CD4-positive, alpha-beta T cell (primary cell): ENCODE results near the gene OPCML. TPM values are rescaled to one million over a fixed set of nuclear protein-coding genes. Genes with fewer than 3 reads are reported as not detected.

Source experiments
- ATAC-seq: fragments of 200-7000 bp; cut with Tn5 transposase; one replicate; pipeline ENCODE4 v1.10.0; 2022; ENCODE audit warnings: mild to moderate bottlenecking; ENCODE audit not compliant: poor library complexity
- CTCF ChIA-PET: fragments of 350-600 bp; sonication (Branson Sonifier 250); formaldehyde crosslinking; loops from one replicate; lab custom pipeline; 2021; ENCODE audit warnings: antibody characterized with exemption, inconsistent platforms; lab: Charles Lee
- POLR2A ChIA-PET: fragments of 350-600 bp; sonication (Branson Sonifier 250); formaldehyde crosslinking; loops from one replicate; lab custom pipeline; 2021; ENCODE audit warnings: antibody characterized with exemption, inconsistent platforms; lab: Charles Lee
- DNase-seq, 14 experiments: peaks; one replicate each; pipeline ENCODE4 v3.0.0-alpha.2; 2013 to 2020; ENCODE audit warnings: mixed read lengths in 2 of 14
- H3K27ac ChIP-seq, 2 donors: one replicate each; pipeline versions ENCODE4 v1.5.1 to v1.7.0; 2013; ENCODE audit warnings: low read length in 2 of 2, low read depth in 1 of 2, mild to moderate bottlenecking in 1 of 2
- H3K27me3 ChIP-seq, 2 experiments: 1 replicate in 1 of 2; 2 replicates in 1 of 2; pipeline versions ENCODE4 v1.6.1 to v1.7.0; 2013; ENCODE audit warnings: low read length in 2 of 2, control low read depth in 1 of 2, mild to moderate bottlenecking in 1 of 2, moderate library complexity in 1 of 2; ENCODE audit not compliant: insufficient read depth in 2 of 2, control insufficient read depth in 1 of 2
- H3K36me3 ChIP-seq: one replicate; pipeline ENCODE4 v1.6.1; 2013; ENCODE audit warnings: low read length, control low read depth; ENCODE audit not compliant: insufficient read depth
- H3K4me1 ChIP-seq: one replicate; pipeline ENCODE4 v1.6.1; 2013; ENCODE audit warnings: low read length, control low read depth; ENCODE audit not compliant: insufficient read depth
- H3K4me3 ChIP-seq: one replicate; pipeline ENCODE4 v1.5.1; 2013; ENCODE audit warnings: mild to moderate bottlenecking, low read length, moderate library complexity
- H3K9me3 ChIP-seq, 2 experiments: 1 replicate in 1 of 2; 2 replicates in 1 of 2; pipeline versions ENCODE4 v1.6.1 to v1.7.0; 2013; ENCODE audit warnings: low read length in 2 of 2, mild to moderate bottlenecking in 2 of 2, control low read depth in 1 of 2, moderate library complexity in 1 of 2; ENCODE audit not compliant: control insufficient read depth in 1 of 2, insufficient read depth in 1 of 2
- H3K27ac Mint-ChIP-seq: one replicate; pipeline ENCODE4 v1.8.0; 2020; ENCODE audit warnings: mixed read lengths
- H3K27me3 Mint-ChIP-seq: one replicate; pipeline ENCODE4 v1.8.0; 2021; ENCODE audit warnings: mixed read lengths
- H3K36me3 Mint-ChIP-seq: one replicate; pipeline ENCODE4 v1.8.0; 2021; ENCODE audit warnings: low read depth, mixed read lengths
- H3K4me1 Mint-ChIP-seq: one replicate; pipeline ENCODE4 v1.8.0; 2021; ENCODE audit warnings: low read depth, mixed read lengths
- H3K4me3 Mint-ChIP-seq: one replicate; pipeline ENCODE4 v1.8.0; 2020; ENCODE audit warnings: mild to moderate bottlenecking, mixed read lengths
- H3K9me3 Mint-ChIP-seq: one replicate; pipeline ENCODE4 v1.8.0; 2020; ENCODE audit warnings: mixed read lengths
- CTCF ChIP-seq: fragments of 200-600 bp; IDR thresholded peaks from one replicate; pipeline ENCODE4 v1.8.0; 2022; ENCODE audit warnings: antibody characterized with exemption, mild to moderate bottlenecking
- intact Hi-C, 2 experiments: fragments of 100-400 bp; cut with DNase I in 1 of 2; cut with micrococcal nuclease in 1 of 2; formaldehyde crosslinking; loops; one replicate each; pipeline versions ENCODE4 v1.15.1 to v1.9.0; 2023 to 2025; cut with DNase I, micrococcal nuclease
- total RNA-seq, 174 experiments: library from RNA in 2 of 174; stranded (reverse) in 2 of 174; gene quantifications; one replicate each; pipeline ENCODE4 v1.2.3 and lab custom pipeline; 2021 to 2026

The OPCML gene
- total RNA-seq, 2 experiments from 2014 or later = not detected

- no peaks in the 10 kb centered on the region for H3K4me1 ChIP-seq
- Mint-ChIP-seq H3K4me3 (no peak overlapping the region), H3K27me3 (no peaks in the 10 kb centered on the region), H3K27ac (no peak overlapping the region), H3K36me3 (no peaks in the 10 kb centered on the region), H3K9me3 (peaks cover 2% of the 10 kb centered on the region), H3K4me1 (no peaks in the 10 kb centered on the region)
- peaks cover 0 to 3% of the 10 kb centered on the region in 2 experiments for H3K9me3 ChIP-seq
- H3K27ac ChIP-seq = no peak overlapping the region
- no peaks in the 10 kb centered on the region for H3K27me3 ChIP-seq
- POLR2A ChIA-PET = no interaction called here
- intact Hi-C loops = no loop called here
- DNase-seq (no peak), ATAC-seq (no peak)
- no peak overlapping the region for H3K4me3 ChIP-seq
- no peak for TF ChIP-seq CTCF
- CTCF ChIA-PET = no interaction called here
- no peaks in the 10 kb centered on the region for H3K36me3 ChIP-seq
Observed at GRCh38 chr11:133034929-133035328, 497.4 kb downstream of the OPCML start.

- H3K4me1 Mint-ChIP-seq = no peaks in the 10 kb centered on the region
- H3K4me3 Mint-ChIP-seq = no peak overlapping the region
- H3K4me3 ChIP-seq = no peak overlapping the region
- intact Hi-C loops = no loop called here
- H3K36me3 ChIP-seq = no peaks in the 10 kb centered on the region
- ChIA-PET POLR2A (no interaction called here), CTCF (no interaction called here)
- ATAC-seq (no peak), DNase-seq (no peak)
- no peaks in the 10 kb centered on the region for H3K27me3 ChIP-seq
- H3K4me1 ChIP-seq = no peaks in the 10 kb centered on the region
- peaks cover 2% of the 10 kb centered on the region for H3K9me3 Mint-ChIP-seq
- no peaks in the 10 kb centered on the region for H3K27me3 Mint-ChIP-seq
- no peak for TF ChIP-seq CTCF
- H3K27ac Mint-ChIP-seq = no peak overlapping the region
- H3K9me3 ChIP-seq = peaks cover 0 to 4% of the 10 kb centered on the region in 2 experiments
- H3K36me3 Mint-ChIP-seq = no peaks in the 10 kb centered on the region
- no peak overlapping the region for H3K27ac ChIP-seq
Observed at GRCh38 chr11:133029107-133029506, 503.2 kb downstream of the OPCML start.

- Mint-ChIP-seq H3K9me3 (no peaks in the 10 kb centered on the region), H3K27me3 (no peaks in the 10 kb centered on the region), H3K4me3 (no peak overlapping the region), H3K27ac (no peak overlapping the region), H3K36me3 (no peaks in the 10 kb centered on the region), H3K4me1 (no peaks in the 10 kb centered on the region)
- TF ChIP-seq CTCF = no peak
- Histone ChIP-seq H3K36me3 (no peaks in the 10 kb centered on the region), H3K27me3 (no peaks in the 10 kb centered on the region), H3K4me1 (no peaks in the 10 kb centered on the region), H3K27ac (no peak overlapping the region), H3K4me3 (no peak overlapping the region), H3K9me3 (peaks cover 0 to 4% of the 10 kb centered on the region in 2 experiments)
- intact Hi-C loops = no loop called here
- ChIA-PET POLR2A (no interaction called here), CTCF (interaction anchor here (0.5 kb wide), 1 partner anchor 549 kb away, joined by 3 read pairs; no protein-coding TSS in a partner anchor)
- ATAC-seq (no peak), DNase-seq (no peak)
Observed at GRCh38 chr11:133026952-133027351, 505.3 kb downstream of the OPCML start.
